ENCODE results near the gene RBM33.

Gene RBM33

GRCh38 chr7:155796381-155797261 is 152.2 kb downstream of the RBM33 start:
- peak; percentile 40 to 51 for DNase-seq (ENCODE audit: low read depth in 2 of 2)

- DNase-seq (ENCODE audit: low read depth in 2 of 2): no peak
Observed at GRCh38 chr7:155797262-155798250, 153.1 kb downstream of the RBM33 start.

- DNase-seq (ENCODE audit: low read depth in 2 of 2): no peak
Observed at GRCh38 chr7:155798673-155799439, 154.4 kb downstream of the RBM33 start.

GRCh38 chr7:155799514-155799913 is 155.1 kb downstream of the RBM33 start:
- no peak for DNase-seq (ENCODE audit: low read depth in 2 of 2)

GRCh38 chr7:155800301-155800700 is 155.8 kb downstream of the RBM33 start:
- DNase-seq (ENCODE audit: low read depth in 2 of 2): no peak

- DNase-seq (ENCODE audit: low read depth in 2 of 2): no peak
Observed at GRCh38 chr7:155800741-155801267, 156.3 kb downstream of the RBM33 start.

- DNase-seq (ENCODE audit: low read depth in 2 of 2): no peak
Observed at GRCh38 chr7:155802291-155802690, 157.8 kb downstream of the RBM33 start.

- no peak for DNase-seq (ENCODE audit: low read depth in 2 of 2)
Observed at GRCh38 chr7:155802906-155803417, 158.5 kb downstream of the RBM33 start.

GRCh38 chr7:155803418-155804376 is 159.2 kb downstream of the RBM33 start:
- DNase-seq (ENCODE audit: low read depth in 2 of 2): no peak

- no peak for DNase-seq (ENCODE audit: low read depth in 2 of 2)
Observed at GRCh38 chr7:155804431-155804831, 160.0 kb downstream of the RBM33 start.

- DNase-seq (ENCODE audit: low read depth in 2 of 2): peak; percentile 37 to 42
Observed at GRCh38 chr7:155804897-155805825, 160.7 kb downstream of the RBM33 start.

GRCh38 chr7:155805826-155806095 is 161.3 kb downstream of the RBM33 start:
- no peak for DNase-seq (ENCODE audit: low read depth in 2 of 2)

- no peak for DNase-seq (ENCODE audit: low read depth in 2 of 2)
Observed at GRCh38 chr7:155806096-155806871, 161.8 kb downstream of the RBM33 start.

GRCh38 chr7:155807065-155807671 is 162.7 kb downstream of the RBM33 start:
- DNase-seq (ENCODE audit: low read depth in 2 of 2): no peak

GRCh38 chr7:155807789-155808548 is 163.5 kb downstream of the RBM33 start:
- DNase-seq (ENCODE audit: low read depth in 2 of 2): no peak

GRCh38 chr7:155808549-155809331 is 164.3 kb downstream of the RBM33 start:
- no peak for DNase-seq (ENCODE audit: low read depth in 2 of 2)

All from stimulated activated CD8-positive, alpha-beta memory T cell treated with anti-CD3 and anti-CD28 coated beads, Interleukin-15, amount 100 ng/mL, for 48 hours (primary cell).